Stimulated activated naive B cell treated with anti-CD40 and anti-IgM and Interleukin-4, amounts not matched to agents 10 μg/mL and 1 μg/mL and 100 μg/mL, for 72 hours (primary cell): ENCODE measurements around the gene LHFPL3.
"Not testable (repeated sequence)": the region's sequence is repeated elsewhere in the genome, so short reads cannot be mapped to it uniquely, and the experiment has no call there.

ENCODE experiments used
- ATAC-seq, 2 donors: fragments of 150-1000 bp; cut with Tn5 transposase; replicated peaks; 2 replicates each; pipeline ENCODE4 v1.10.0; 2021; ENCODE audit warnings: moderate library complexity in 1 of 2
- DNase-seq: peaks from one replicate; pipeline ENCODE4 v3.0.0; 2021
- H3K27ac Mint-ChIP-seq: one replicate; pipeline ENCODE4 v1.8.0; 2022; ENCODE audit warnings: mild to moderate bottlenecking, mixed read lengths
- H3K27me3 Mint-ChIP-seq, 2 donors: one replicate each; pipeline ENCODE4 v1.8.0; 2022; ENCODE audit warnings: mixed read lengths in 2 of 2
- H3K36me3 Mint-ChIP-seq, 2 donors: one replicate each; pipeline ENCODE4 v1.8.0; 2022; ENCODE audit warnings: mixed read lengths in 2 of 2, mild to moderate bottlenecking in 1 of 2
- H3K4me1 Mint-ChIP-seq, 2 donors: one replicate each; pipeline ENCODE4 v1.8.0; 2022; ENCODE audit warnings: mixed read lengths in 2 of 2, mild to moderate bottlenecking in 1 of 2
- H3K4me3 Mint-ChIP-seq, 2 donors: one replicate each; pipeline ENCODE4 v1.8.0; 2022; ENCODE audit warnings: mild to moderate bottlenecking in 2 of 2, mixed read lengths in 2 of 2, moderate library complexity in 1 of 2
- H3K9me3 Mint-ChIP-seq, 2 donors: one replicate each; pipeline ENCODE4 v1.8.0; 2022; ENCODE audit warnings: mixed read lengths in 2 of 2, mild to moderate bottlenecking in 1 of 2

Gene LHFPL3

GRCh38 chr7:104928721-104929400 is 600.5 kb downstream of the LHFPL3 start:
- Mint-ChIP-seq H3K27ac (no peak overlapping the region), H3K36me3 (no peaks in the 10 kb centered on the region), H3K27me3 (no peaks in the 10 kb centered on the region), H3K9me3 (no peaks in the 10 kb centered on the region), H3K4me3 (no peak overlapping the region), H3K4me1 (peaks cover 33 to 55% of the 10 kb centered on the region in 2 donors)
- ATAC-seq (no peak), DNase-seq (no peak)

DNA sequence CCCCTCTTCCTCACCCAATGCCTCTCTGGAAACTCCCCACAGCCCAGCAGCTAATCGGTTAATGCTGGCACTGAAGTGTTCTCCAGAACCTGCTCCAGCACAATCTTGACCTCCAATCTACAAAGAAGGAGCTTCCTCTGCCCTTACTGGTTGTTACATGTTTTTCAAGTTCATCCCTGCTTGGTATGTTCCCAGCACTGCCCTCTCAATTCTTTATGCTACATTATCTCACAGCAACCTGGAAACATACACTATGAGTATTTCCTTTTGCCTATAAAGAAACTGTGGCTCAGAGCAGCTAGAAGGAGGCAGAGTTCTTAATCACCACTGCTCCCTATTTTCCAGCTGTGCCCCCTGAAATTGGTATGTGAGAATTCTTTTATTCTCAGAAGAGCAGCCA is 601.5 kb downstream of the LHFPL3 start:
- no peaks in the 10 kb centered on the region for H3K9me3 Mint-ChIP-seq
- peaks cover 39 to 63% of the 10 kb centered on the region in 2 donors for H3K4me1 Mint-ChIP-seq
- no peak overlapping the region for H3K4me3 Mint-ChIP-seq
- H3K27ac Mint-ChIP-seq = no peak overlapping the region
- no peaks in the 10 kb centered on the region for H3K27me3 Mint-ChIP-seq
- H3K36me3 Mint-ChIP-seq = no peaks in the 10 kb centered on the region
- ATAC-seq (no peak), DNase-seq (no peak)

- no peak for DNase-seq
- no peaks in the 10 kb centered on the region for H3K27me3 Mint-ChIP-seq
- peaks cover 47 to 77% of the 10 kb centered on the region in 2 donors for H3K4me1 Mint-ChIP-seq
- H3K4me3 Mint-ChIP-seq = no peak overlapping the region
- peak overlapping the region; percentile 32 for H3K27ac Mint-ChIP-seq
- no peaks in the 10 kb centered on the region for H3K36me3 Mint-ChIP-seq
- ATAC-seq = no peak
- no peaks in the 10 kb centered on the region for H3K9me3 Mint-ChIP-seq
These were observed 602.9 kb downstream of the LHFPL3 start for GRCh38 chr7:104931181-104931781.

- Mint-ChIP-seq H3K4me1 (peaks cover 47 to 73% of the 10 kb centered on the region in 2 donors), H3K27ac (peak overlapping the region; percentile 22), H3K36me3 (no peaks in the 10 kb centered on the region), H3K9me3 (no peaks in the 10 kb centered on the region), H3K27me3 (no peaks in the 10 kb centered on the region), H3K4me3 (peak overlapping the region; percentile 3 to 33)
- peak; percentile 15 to 22 for ATAC-seq
- DNase-seq = no peak
These were observed 604.6 kb downstream of the LHFPL3 start for GRCh38 chr7:104933022-104933421.

DNA sequence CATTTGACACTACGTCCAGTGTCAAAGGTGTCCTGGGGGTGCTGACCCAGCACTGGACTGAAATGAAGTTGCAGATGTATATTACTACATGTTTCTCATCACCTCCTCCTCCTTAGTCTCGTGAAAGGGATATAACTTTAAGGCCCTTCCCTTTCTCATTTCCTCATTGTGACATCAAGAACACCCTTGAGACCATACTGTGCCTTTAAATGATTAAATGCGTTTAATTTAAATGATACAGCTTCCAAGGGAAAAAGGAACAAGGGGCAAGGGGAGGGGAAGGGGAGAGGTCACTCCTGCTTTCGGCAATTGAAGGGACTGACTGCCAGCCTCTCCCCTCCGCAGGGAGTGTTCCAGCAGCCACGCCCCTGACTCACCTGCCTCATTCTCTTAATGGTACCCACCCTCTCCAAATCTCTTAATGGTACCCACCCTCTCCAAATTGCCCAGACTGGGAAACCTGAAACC is 605.2 kb downstream of the LHFPL3 start:
- Mint-ChIP-seq H3K9me3 (no peaks in the 10 kb centered on the region), H3K4me3 (peak overlapping the region; percentile 3 to 33), H3K27ac (peak overlapping the region; percentile 22), H3K4me1 (peaks cover 45 to 70% of the 10 kb centered on the region in 2 donors), H3K36me3 (no peaks in the 10 kb centered on the region), H3K27me3 (no peaks in the 10 kb centered on the region)
- ATAC-seq (peak; percentile 78 to 81), DNase-seq (no peak)

GRCh38 chr7:104934665-104935064 is 606.3 kb downstream of the LHFPL3 start:
- Mint-ChIP-seq H3K36me3 (peaks cover 0 to 1% of the 10 kb centered on the region in 2 donors), H3K27ac (no peak overlapping the region), H3K27me3 (no peaks in the 10 kb centered on the region), H3K9me3 (no peaks in the 10 kb centered on the region), H3K4me3 (no peak overlapping the region), H3K4me1 (peaks cover 50 to 80% of the 10 kb centered on the region in 2 donors)
- no peak for DNase-seq
- ATAC-seq = no peak

DNA sequence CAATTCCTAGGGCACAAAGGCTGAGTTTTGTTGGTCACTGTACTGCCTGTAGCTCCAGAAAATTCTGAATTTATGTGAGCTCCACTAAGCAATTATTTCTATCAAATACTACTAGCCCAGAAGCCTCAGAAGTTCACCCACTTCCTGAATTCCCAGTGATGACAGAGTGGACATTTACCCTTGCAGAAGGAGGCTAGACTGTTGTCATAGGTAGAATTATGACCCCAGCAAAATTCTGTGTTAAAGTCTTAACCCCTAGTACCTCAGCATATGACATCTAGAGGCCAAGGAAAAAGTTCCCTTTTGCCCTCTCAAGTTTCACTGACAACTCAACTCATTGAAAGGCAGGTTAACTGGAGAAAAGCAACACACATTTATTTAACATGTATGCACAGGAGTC is 606.9 kb downstream of the LHFPL3 start:
- Mint-ChIP-seq H3K27me3 (no peaks in the 10 kb centered on the region), H3K9me3 (peaks cover 0 to under 1% of the 10 kb centered on the region in 2 donors), H3K27ac (peak overlapping the region; percentile 76), H3K36me3 (peaks cover 0 to 1% of the 10 kb centered on the region in 2 donors), H3K4me1 (peaks cover 47 to 77% of the 10 kb centered on the region in 2 donors), H3K4me3 (no peak overlapping the region)
- ATAC-seq (peak; percentile 37 to 61), DNase-seq (no peak)

- Mint-ChIP-seq H3K4me1 (peaks cover 52 to 83% of the 10 kb centered on the region in 2 donors), H3K27ac (peak overlapping the region; percentile 83), H3K36me3 (peaks cover 7 to 8% of the 10 kb centered on the region in 2 donors), H3K27me3 (no peaks in the 10 kb centered on the region), H3K4me3 (no peak overlapping the region), H3K9me3 (peaks cover 0 to 2% of the 10 kb centered on the region in 2 donors)
- ATAC-seq = no peak
- DNase-seq = no peak
These were observed 608.1 kb downstream of the LHFPL3 start for GRCh38 chr7:104936546-104936945.

DNA sequence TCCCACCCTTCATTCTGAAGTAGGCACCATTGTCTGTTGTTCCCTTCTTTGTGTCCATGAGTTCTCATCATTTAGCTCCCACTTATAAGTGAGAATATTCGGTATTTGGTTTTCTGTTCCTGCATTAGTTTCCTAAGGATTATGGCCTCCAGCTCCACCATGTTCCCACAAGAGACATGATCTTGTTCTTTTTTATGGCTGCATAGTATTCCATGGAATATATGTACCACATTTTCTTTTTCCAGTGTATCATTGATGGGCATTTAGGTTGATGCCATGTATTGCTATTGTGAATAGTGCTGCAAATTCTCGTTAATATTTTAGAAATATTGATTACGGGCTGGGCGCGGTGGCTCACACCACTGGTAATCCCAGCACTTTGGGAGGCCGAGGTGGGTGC is 609.1 kb downstream of the LHFPL3 start:
- H3K4me3 Mint-ChIP-seq, H3K27me3 Mint-ChIP-seq, H3K9me3 Mint-ChIP-seq, H3K27ac Mint-ChIP-seq, DNase-seq, ATAC-seq, H3K36me3 Mint-ChIP-seq: not testable (repeated sequence)
- H3K4me1 Mint-ChIP-seq = peaks cover 53 to 84% of the 10 kb centered on the region in 2 donors

GRCh38 chr7:104938741-104939390 is 610.5 kb downstream of the LHFPL3 start:
- H3K27ac Mint-ChIP-seq = peak overlapping the region; percentile 26
- ATAC-seq (no peak), DNase-seq (no peak)
- peaks cover 7 to 12% of the 10 kb centered on the region in 2 donors for H3K36me3 Mint-ChIP-seq
- H3K27me3 Mint-ChIP-seq = no peaks in the 10 kb centered on the region
- H3K4me3 Mint-ChIP-seq = no peak overlapping the region
- H3K9me3 Mint-ChIP-seq = peaks cover 0 to 2% of the 10 kb centered on the region in 2 donors
- H3K4me1 Mint-ChIP-seq = peaks cover 46 to 84% of the 10 kb centered on the region in 2 donors

GRCh38 chr7:104940023-104940710 is 611.8 kb downstream of the LHFPL3 start:
- ATAC-seq = no peak
- Mint-ChIP-seq H3K4me1 (peaks cover 50 to 84% of the 10 kb centered on the region in 2 donors), H3K27me3 (no peaks in the 10 kb centered on the region), H3K27ac (peak overlapping the region; percentile 97), H3K4me3 (peak overlapping the region; percentile 91 to 98), H3K36me3 (peaks cover 7 to 12% of the 10 kb centered on the region in 2 donors), H3K9me3 (peaks cover 0 to 2% of the 10 kb centered on the region in 2 donors)
- DNase-seq = no peak

GRCh38 chr7:104943502-104944343 is 615.3 kb downstream of the LHFPL3 start:
- ATAC-seq = peak; percentile 60 to 66
- Mint-ChIP-seq H3K36me3 (peaks cover 7 to 21% of the 10 kb centered on the region in 2 donors), H3K9me3 (peaks cover 0 to 2% of the 10 kb centered on the region in 2 donors), H3K4me3 (peak overlapping the region; percentile 88 to 91), H3K27me3 (no peaks in the 10 kb centered on the region), H3K4me1 (peaks cover 56 to 94% of the 10 kb centered on the region in 2 donors), H3K27ac (peak overlapping the region; percentile 100)
- DNase-seq = peak; percentile 85

DNA sequence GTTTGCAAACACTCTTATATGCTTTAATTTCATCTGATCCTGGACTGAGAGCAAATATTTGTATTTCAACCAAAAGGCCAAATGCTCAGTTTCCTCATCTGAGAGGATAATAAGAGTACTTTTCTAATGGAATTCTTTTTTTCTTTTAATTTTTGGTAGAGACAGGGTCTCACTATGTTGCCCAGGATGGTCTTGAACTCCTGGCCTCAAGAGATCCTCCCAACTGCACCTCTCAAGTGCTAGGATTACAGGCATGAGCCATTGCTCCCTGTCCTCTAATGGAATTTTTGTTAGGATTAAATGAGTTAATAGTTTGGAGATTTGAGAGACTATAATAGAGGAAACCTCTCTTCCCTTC is 617.2 kb downstream of the LHFPL3 start:
- H3K36me3 Mint-ChIP-seq = peaks cover 5 to 19% of the 10 kb centered on the region in 2 donors
- ATAC-seq = no peak
- H3K4me1 Mint-ChIP-seq = peaks cover 54 to 84% of the 10 kb centered on the region in 2 donors

More for the DNA sequence above, 617.2 kb downstream of the LHFPL3 start:
- Mint-ChIP-seq H3K27ac (peak overlapping the region; percentile 100), H3K4me3 (peak overlapping the region; percentile 88 to 91), H3K27me3 (no peaks in the 10 kb centered on the region), H3K9me3 (no peaks in the 10 kb centered on the region)
- no peak for DNase-seq
